Gastroesophageal sphincter (tissue), 3 donors: Measurements from ENCODE around the gene PHF5A.

Experiments
- CTCF ChIP-seq, 4 experiments: fragments of 200-600 bp in 2 of 4; fragments of 450-650 bp in 2 of 4; sonication (generic) in 1 of 4; IDR thresholded peaks; one replicate each; pipeline ENCODE4 v1.5.1; 2017 to 2019; ENCODE audit warnings: antibody characterized with exemption in 4 of 4, mild to moderate bottlenecking in 2 of 4, moderate library complexity in 2 of 4
- POLR2A ChIP-seq, 2 donors: fragments of 450-650 bp; IDR thresholded peaks; one replicate each; pipeline ENCODE4 v1.6.1; 2017; ENCODE audit warnings: antibody characterized with exemption in 2 of 2, mild to moderate bottlenecking in 2 of 2, moderate library complexity in 1 of 2

- TF ChIP-seq CTCF (IDR thresholded peaks at IDR 0.05) (no peak), POLR2A (IDR thresholded peaks at IDR 0.05) (no peak)
Measured at GRCh38 chr22:41488596-41489385, 20.3 kb upstream of the PHF5A start.
